Fibroblast of pulmonary artery (primary cell): ENCODE results near the gene UBE2Q2.
"Not testable (repeated sequence)": the region's sequence is repeated elsewhere in the genome, so short reads cannot be mapped to it uniquely, and the experiment has no call there.

Source experiments
- DNase-seq: peaks from one replicate; pipeline ENCODE4 v3.0.0-alpha.2; 2010; ENCODE audit warnings: low read depth
- H3K4me3 ChIP-seq: replicated peaks from 2 replicates; pipeline ENCODE4 v1.5.1; 2011; ENCODE audit warnings: low read depth, mild to moderate bottlenecking, control low read depth, low read length, moderate library complexity
- TF ChIP-seq, protein P1 (sequence below): IDR thresholded peaks from 2 replicates; pipeline ENCODE4 v1.5.1; 2011; ENCODE audit warnings: mild to moderate bottlenecking, control low read depth, low read length, inconsistent platforms; ENCODE audit errors: missing control alignments

Gene UBE2Q2

DNA sequence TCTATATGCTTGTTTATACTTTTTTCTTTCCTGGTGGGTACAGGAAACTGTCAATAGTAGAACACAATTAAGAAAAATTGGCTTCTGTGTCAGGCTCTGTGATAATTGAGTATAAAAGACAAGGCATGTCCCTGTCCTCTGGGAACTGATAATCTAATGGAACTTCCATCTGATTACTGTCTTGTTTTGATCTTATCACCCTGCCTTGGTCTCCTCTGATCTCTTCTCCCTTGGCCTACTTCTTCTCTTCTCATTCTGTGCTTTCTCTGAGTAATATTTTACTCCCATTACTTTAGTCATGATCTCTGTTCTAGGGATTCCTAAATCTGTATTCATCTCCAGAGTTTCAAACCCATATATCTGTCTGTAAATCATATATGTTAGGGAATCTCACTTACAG is 14.6 kb downstream of the UBE2Q2 start:
- TF ChIP-seq, protein P1, sequence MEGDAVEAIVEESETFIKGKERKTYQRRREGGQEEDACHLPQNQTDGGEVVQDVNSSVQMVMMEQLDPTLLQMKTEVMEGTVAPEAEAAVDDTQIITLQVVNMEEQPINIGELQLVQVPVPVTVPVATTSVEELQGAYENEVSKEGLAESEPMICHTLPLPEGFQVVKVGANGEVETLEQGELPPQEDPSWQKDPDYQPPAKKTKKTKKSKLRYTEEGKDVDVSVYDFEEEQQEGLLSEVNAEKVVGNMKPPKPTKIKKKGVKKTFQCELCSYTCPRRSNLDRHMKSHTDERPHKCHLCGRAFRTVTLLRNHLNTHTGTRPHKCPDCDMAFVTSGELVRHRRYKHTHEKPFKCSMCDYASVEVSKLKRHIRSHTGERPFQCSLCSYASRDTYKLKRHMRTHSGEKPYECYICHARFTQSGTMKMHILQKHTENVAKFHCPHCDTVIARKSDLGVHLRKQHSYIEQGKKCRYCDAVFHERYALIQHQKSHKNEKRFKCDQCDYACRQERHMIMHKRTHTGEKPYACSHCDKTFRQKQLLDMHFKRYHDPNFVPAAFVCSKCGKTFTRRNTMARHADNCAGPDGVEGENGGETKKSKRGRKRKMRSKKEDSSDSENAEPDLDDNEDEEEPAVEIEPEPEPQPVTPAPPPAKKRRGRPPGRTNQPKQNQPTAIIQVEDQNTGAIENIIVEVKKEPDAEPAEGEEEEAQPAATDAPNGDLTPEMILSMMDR = no peak
- no peak for DNase-seq
- no peak overlapping the region for H3K4me3 ChIP-seq

DNA sequence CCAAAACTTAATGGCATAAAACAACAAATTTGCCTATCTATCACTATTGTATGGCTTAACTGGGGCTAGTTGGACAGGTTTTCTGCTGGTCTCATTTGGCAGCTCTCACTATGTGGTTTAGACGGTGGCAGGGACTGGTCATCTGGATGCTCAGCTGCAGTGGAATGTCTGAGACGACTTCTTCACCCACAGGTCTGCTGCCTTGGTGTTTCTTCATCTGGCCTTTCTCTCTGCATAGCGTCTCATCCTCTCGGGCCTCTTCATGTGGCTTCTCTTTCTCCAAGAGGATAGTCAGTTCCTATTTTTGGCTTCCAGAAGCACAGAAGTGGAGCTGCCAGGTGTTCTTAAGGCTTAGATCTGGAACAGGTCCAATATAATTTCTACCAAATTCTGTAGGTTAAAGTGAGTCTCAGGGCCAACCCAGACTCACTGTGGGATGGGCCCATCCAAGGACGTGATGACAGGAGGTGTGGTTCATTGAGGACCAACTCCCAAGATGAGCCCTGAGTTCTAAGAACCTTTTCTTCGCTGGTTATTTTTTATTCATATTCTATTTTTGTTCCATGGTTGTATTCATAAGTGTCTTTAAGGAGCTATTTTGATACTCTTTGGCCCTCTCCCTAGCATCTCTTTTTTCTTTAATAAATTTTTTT is 18.6 kb downstream of the UBE2Q2 start:
- no peak for DNase-seq
- TF ChIP-seq, protein P1 = no peak
- H3K4me3 ChIP-seq = no peak overlapping the region

DNA sequence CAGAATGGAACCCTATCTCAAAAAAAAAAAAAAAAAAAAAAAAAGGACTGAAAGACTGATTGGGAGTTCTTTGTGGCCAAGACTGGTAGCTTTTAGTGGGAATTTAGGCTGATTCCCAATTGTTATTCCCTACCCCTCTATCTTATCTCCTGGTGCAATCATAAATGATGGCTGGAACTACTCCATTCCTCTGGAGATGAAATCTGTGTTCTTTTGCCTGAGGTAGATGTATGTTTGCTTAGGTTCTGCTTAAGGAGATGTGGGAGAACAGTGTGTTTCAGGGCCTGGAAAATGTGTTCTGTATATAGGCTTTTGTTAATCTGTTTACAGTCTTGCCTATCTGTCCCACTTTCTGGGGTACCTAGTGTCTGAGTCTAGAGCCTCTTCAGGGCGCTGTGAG is 19.5 kb downstream of the UBE2Q2 start:
- TF ChIP-seq, protein P1 = no peak
- no peak overlapping the region for H3K4me3 ChIP-seq
- DNase-seq = no peak

- no peak overlapping the region for H3K4me3 ChIP-seq
- TF ChIP-seq, protein P1 = no peak
- DNase-seq = no peak
Observed at GRCh38 chr15:75864213-75865059, 21.2 kb downstream of the UBE2Q2 start.

DNA sequence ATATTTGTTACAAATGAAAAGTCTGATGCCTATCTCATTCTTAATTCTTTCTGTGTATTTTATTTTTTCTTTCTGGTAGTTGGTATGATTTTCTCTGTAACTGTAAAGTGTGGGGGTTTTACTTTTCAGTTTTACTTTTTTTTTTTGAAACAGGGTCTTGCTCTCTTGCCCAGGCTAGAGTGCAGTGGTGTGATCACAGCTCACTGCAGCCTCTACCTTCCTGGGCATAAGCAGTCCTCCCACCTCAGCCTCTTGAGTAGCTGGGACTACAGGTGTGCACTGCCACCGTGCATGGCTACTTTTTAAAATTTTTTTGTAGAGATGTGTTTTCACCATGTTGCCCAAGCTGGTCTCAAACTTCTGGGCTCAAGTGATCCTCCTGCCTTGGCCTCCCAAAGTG is 22.8 kb downstream of the UBE2Q2 start:
- DNase-seq = not testable (repeated sequence)

GRCh38 chr15:75866916-75867315 is 23.7 kb downstream of the UBE2Q2 start:
- DNase-seq = no peak
- H3K4me3 ChIP-seq = no peak overlapping the region
- TF ChIP-seq, protein P1 = no peak

More for the DNA sequence above, 22.8 kb downstream of the UBE2Q2 start:
- not testable (repeated sequence) for H3K4me3 ChIP-seq

DNA sequence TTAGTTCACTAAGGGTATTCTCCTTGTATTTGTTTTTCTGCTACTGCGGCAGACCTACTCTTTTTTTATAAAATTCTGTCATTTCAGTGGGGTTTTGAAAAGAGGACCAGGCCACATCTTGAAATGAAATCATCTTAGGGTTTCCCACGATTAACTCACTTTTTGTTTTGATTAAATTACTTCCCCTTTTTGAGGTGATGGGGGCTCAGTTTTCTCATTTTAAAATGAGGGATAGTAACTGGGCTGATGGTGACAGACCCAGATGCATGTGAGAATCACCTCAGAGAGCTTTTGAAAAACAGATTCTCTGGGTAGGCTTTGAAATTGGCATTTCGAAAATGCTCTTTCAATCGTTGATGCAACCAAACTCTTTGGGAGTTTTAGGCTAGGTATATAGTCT is 24.2 kb downstream of the UBE2Q2 start:
- TF ChIP-seq, protein P1 = no peak
- no peak for DNase-seq
- no peak overlapping the region for H3K4me3 ChIP-seq
